Activated CD4-positive, alpha-beta T cell treated with anti-CD3 and anti-CD28 coated beads for 48 hours (primary cell): ENCODE results near the gene ATF6.

Experiments
- DNase-seq: peaks from one replicate; pipeline ENCODE4 v3.0.0-alpha.2; 2020

ATF6 gene

GRCh38 chr1:161838885-161839284 is 72.8 kb downstream of the ATF6 start:
- DNase-seq, result no peak

GRCh38 chr1:161839591-161839990 is 73.5 kb downstream of the ATF6 start:
- DNase-seq, result no peak

- no peak for DNase-seq
Measured at GRCh38 chr1:161840363-161840762, 74.2 kb downstream of the ATF6 start.

- no peak for DNase-seq
Measured at GRCh38 chr1:161843156-161843555, 77.0 kb downstream of the ATF6 start.

GRCh38 chr1:161844696-161845095 is 78.6 kb downstream of the ATF6 start:
- DNase-seq, result no peak

- DNase-seq, result no peak
Measured at GRCh38 chr1:161848676-161849075, 82.6 kb downstream of the ATF6 start.

GRCh38 chr1:161849518-161849917 is 83.4 kb downstream of the ATF6 start:
- DNase-seq, result no peak

GRCh38 chr1:161855260-161855659 is 89.1 kb downstream of the ATF6 start:
- DNase-seq, result no peak

GRCh38 chr1:161858271-161858670 is 92.2 kb downstream of the ATF6 start:
- no peak for DNase-seq

- DNase-seq, result no peak
Measured at GRCh38 chr1:161863549-161863948, 97.4 kb downstream of the ATF6 start.

- no peak for DNase-seq
Measured at GRCh38 chr1:161864577-161864976, 98.5 kb downstream of the ATF6 start.

- DNase-seq, result no peak
Measured at GRCh38 chr1:161866241-161866640, 100.1 kb downstream of the ATF6 start.

GRCh38 chr1:161868832-161869231 is 102.7 kb downstream of the ATF6 start:
- no peak for DNase-seq

- no peak for DNase-seq
Measured at GRCh38 chr1:161869291-161869690, 103.2 kb downstream of the ATF6 start.

- DNase-seq, result no peak
Measured at GRCh38 chr1:161872506-161872905, 106.4 kb downstream of the ATF6 start.

GRCh38 chr1:161879261-161879660 is 113.1 kb downstream of the ATF6 start:
- DNase-seq, result no peak

- no peak for DNase-seq
Measured at GRCh38 chr1:161884475-161884874, 118.4 kb downstream of the ATF6 start.

- DNase-seq, result no peak
Measured at GRCh38 chr1:161885003-161885402, 118.9 kb downstream of the ATF6 start.

- DNase-seq, result no peak
Measured at GRCh38 chr1:161885759-161886158, 119.6 kb downstream of the ATF6 start.

- DNase-seq, result no peak
Measured at GRCh38 chr1:161886589-161886988, 120.5 kb downstream of the ATF6 start.

GRCh38 chr1:161887730-161888287 is 121.7 kb downstream of the ATF6 start:
- DNase-seq, result no peak

GRCh38 chr1:161890574-161890973 is 124.5 kb downstream of the ATF6 start:
- DNase-seq, result no peak

- DNase-seq, result no peak
Measured at GRCh38 chr1:161899091-161899490, 133.0 kb downstream of the ATF6 start.

GRCh38 chr1:161900160-161900559 is 134.0 kb downstream of the ATF6 start:
- no peak for DNase-seq

- DNase-seq, result no peak
Measured at GRCh38 chr1:161902182-161902581, 136.1 kb downstream of the ATF6 start.
